Transverse colon (tissue), 1 donor: Measurements from ENCODE around the gene TUBB2A.

Experiments
- EP300 ChIP-seq: sonication (generic); formaldehyde crosslinking; IDR thresholded peaks from one replicate; pipeline ENCODE4 v1.6.1; 2017; ENCODE audit warnings: antibody characterized with exemption, low read depth
- POLR2A ChIP-seq: fragments of 450-650 bp; IDR thresholded peaks from one replicate; pipeline ENCODE4 v1.6.1; 2016; ENCODE audit warnings: antibody characterized with exemption, mild to moderate bottlenecking, moderate library complexity

GRCh38 chr6:3163248-3163594 is 5.9 kb upstream of the TUBB2A start:
- TF ChIP-seq POLR2A (no peak), EP300 (no peak)
